Measurements from ENCODE around the gene CDH4.

Gene CDH4

DNA sequence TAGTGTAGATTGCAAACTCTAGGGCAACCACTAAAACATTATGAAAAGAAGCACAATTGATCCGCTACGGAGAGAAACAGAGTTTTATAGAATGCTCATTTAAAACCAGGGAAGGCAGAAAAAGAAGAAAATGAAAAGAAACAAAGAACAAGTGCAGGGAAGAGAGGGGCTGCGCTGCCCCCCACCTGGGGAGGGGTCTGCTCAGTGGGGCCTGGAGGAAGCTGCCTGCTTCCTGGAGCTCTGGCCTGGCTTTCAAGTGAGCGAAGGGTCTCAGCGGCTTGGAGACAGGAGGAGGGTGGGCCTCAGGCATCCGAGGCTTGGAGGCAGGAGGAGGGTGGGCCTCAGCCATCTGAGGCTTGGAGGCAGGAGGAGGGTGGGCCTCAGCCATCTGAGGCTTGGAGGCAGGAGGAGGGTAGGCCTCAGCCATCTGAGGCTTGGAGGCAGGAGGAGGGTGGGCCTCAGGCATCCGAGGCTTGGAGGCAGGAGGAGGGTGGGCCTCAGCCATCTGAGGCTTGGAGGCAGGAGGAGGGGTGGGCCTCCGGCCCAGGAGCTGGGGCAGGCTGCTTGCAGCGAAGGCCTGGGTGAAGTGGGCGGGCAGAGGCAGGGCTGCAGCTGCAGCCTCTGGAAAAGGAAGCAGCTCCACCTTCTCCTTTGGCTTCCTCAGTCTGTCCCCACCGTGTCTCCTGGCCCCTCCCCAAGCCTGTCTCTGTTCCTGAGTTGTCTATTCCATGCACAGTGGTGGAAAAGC is 407.4 kb downstream of the CDH4 start:
- no peak overlapping the region for H3K27ac ChIP-seq
- TF ChIP-seq, protein P1, sequence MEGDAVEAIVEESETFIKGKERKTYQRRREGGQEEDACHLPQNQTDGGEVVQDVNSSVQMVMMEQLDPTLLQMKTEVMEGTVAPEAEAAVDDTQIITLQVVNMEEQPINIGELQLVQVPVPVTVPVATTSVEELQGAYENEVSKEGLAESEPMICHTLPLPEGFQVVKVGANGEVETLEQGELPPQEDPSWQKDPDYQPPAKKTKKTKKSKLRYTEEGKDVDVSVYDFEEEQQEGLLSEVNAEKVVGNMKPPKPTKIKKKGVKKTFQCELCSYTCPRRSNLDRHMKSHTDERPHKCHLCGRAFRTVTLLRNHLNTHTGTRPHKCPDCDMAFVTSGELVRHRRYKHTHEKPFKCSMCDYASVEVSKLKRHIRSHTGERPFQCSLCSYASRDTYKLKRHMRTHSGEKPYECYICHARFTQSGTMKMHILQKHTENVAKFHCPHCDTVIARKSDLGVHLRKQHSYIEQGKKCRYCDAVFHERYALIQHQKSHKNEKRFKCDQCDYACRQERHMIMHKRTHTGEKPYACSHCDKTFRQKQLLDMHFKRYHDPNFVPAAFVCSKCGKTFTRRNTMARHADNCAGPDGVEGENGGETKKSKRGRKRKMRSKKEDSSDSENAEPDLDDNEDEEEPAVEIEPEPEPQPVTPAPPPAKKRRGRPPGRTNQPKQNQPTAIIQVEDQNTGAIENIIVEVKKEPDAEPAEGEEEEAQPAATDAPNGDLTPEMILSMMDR (IDR thresholded peaks at IDR 0.05): no peak
- no peak for TF ChIP-seq ZFX (IDR thresholded peaks at IDR 0.05; ENCODE audit: borderline replicate concordance)

DNA sequence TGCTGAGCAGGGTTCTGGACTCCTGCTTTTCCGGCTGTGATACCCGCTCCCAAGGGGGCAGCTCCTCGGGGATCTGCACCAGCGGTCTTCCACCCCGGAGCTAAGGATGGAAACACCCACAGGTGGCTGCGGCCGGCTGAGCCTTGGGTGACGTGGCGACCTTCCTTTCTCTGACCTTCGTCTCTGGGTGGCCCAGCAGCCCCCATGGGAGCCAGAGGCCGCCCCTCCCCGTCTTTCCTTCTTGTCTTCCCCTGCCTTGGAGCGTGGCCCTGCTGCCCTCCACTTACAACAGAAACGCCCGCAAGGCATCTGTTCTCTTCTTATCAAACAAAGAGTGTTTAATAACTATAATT is 407.9 kb downstream of the CDH4 start:
- no peak overlapping the region for H3K27ac ChIP-seq

DNA sequence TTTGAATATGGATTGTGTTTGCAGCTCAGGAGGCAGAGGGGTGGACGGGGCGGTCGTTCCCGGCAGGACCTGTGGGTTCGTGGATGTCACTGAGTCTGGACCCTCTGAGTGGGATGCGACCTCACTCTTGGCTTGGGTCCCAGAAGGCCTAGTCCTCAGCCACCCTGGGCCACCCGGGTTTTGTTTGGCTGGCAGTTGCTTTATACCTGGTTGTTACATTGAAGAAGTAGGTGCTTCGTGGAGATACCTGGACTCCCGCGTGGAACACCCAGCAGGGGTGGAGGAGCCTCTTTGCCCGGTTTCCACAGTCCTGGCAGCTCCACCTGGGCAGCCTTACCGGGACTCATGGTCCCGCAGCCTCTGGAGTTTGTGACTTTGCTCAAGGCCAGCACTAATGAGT is 408.5 kb downstream of the CDH4 start:
- H3K27ac ChIP-seq: no peak overlapping the region
- TF ChIP-seq ZFX (IDR thresholded peaks at IDR 0.05; ENCODE audit: borderline replicate concordance): no peak
- TF ChIP-seq, protein P1 (IDR thresholded peaks at IDR 0.05): no peak

More for the DNA sequence above, 407.9 kb downstream of the CDH4 start:
- TF ChIP-seq, protein P1 (IDR thresholded peaks at IDR 0.05): no peak
- no peak for TF ChIP-seq ZFX (IDR thresholded peaks at IDR 0.05; ENCODE audit: borderline replicate concordance)

DNA sequence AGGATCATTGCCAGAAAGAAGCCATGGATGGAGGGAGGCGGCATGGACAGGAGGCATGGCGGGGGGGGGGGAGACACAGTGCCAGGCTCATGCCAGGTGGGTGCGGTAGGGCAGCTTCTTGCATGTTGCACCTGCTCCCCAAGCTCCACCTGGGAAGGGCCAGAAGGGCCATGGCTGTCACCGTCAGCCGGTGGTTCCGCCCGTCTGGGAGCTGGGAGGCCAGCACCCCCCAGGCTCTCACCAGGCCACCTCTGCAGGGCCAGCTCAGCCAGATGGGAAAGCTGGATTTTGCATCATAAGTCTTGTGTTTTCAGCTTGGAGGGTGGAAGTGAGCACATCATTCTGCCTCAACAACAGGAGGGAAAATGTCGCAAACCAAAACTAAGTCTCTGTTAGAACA is 409.0 kb downstream of the CDH4 start:
- TF ChIP-seq, protein P1 (IDR thresholded peaks at IDR 0.05): no peak
- TF ChIP-seq ZFX (IDR thresholded peaks at IDR 0.05; ENCODE audit: borderline replicate concordance): no peak
- H3K27ac ChIP-seq: no peak overlapping the region

DNA sequence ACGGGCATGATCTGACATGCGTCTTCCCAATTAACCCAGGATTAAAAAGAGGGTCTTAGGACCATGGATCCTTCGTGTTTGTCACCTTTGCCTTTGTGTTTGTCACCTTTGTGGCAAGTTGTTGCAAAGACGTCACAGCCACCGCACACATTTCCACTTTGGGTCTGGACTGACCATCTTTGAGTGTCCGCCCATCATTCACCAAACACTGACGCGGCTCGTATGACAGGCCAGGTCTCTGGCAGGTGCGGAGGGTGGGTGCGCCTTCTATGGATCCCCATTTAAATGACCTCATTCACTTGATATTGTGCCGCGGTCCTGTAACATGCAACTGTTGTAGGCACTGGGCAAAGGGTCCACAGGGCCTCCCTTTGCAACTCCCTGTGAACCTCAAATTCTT is 409.5 kb downstream of the CDH4 start:
- H3K27ac ChIP-seq: no peak overlapping the region
- TF ChIP-seq, protein P1 (IDR thresholded peaks at IDR 0.05): no peak
- no peak for TF ChIP-seq ZFX (IDR thresholded peaks at IDR 0.05; ENCODE audit: borderline replicate concordance)

DNA sequence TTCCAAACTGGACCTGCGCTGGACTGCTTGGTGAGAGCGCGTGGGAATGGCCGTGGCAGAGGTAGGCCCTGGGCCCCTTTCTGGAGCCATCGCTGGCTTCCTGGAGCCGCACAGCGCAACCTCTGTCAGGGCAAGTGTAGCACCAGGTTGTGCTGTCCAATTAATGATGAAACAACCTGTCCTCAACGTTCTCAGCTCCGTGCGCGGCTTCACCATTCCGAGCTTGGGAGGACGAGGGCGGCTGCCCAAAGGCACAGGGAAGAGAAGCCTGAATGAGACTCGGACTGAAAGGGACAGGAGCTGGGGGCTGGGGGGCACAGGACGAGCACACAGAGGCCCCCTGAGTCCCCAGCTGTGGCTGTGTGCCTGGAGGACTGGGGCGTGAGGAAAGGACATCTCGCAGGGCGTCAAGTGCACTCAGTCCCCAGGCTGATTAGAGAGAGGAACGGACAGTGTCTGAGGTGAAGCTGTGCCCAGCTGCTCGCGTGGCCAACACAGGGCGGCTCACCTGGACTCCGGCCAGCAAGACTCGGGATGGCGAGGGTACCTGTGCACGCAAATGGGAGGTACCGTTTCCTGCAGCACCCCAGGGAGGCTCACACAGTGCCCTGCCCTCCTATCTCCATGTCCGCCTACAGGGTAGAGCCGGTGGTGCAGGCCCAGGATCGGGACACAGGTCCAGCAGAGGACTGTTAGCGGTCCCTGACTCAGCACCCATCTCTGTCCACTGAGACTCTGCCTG is 410.3 kb downstream of the CDH4 start:
- H3K27ac ChIP-seq: no peak overlapping the region
- no peak for TF ChIP-seq ZFX (IDR thresholded peaks at IDR 0.05; ENCODE audit: borderline replicate concordance)
- TF ChIP-seq, protein P1 (IDR thresholded peaks at IDR 0.05): no peak

DNA sequence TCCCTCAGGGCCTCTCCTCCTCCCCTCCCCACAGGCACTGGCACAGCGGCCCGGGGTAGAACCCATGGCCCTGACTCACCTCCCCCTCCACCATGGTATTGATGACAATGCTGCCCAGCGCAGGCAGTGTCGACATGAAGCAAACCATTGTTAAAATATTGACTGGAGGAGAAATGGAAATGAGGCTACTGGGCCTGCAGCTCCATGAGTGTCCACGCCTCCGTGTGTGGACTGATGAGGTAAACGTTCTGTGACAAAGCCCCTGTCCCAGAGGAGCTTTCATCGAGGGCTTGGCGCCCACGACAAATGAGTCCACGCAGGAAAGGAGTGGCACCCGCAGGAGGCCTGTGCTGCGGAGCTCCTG is 410.9 kb downstream of the CDH4 start:
- H3K27ac ChIP-seq: no peak overlapping the region

More for the DNA sequence above, 410.9 kb downstream of the CDH4 start:
- TF ChIP-seq, protein P1 (IDR thresholded peaks at IDR 0.05): no peak
- no peak for TF ChIP-seq ZFX (IDR thresholded peaks at IDR 0.05; ENCODE audit: borderline replicate concordance)
